Measurements from ENCODE around the gene PIAS1.

DNA sequence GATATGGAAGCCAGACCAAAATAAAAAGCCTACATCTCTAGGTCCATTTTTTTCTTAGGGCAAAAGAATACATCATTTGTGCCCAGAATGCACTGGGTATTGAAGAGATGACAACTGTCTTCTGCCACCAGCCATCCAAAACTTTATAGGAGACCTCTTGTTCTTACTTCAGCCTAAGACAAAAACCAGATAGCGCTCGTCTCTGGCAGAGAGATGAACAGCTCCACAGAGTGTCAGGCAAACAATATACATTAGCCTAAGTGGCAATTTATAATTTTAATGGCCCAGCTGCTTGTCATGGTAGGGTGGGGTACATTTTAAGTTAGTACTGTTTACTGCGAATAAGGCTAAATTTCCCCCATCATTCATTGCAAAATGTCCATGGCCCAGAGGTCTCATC is 38.9 kb upstream of the PIAS1 start:
- TF ChIP-seq, protein P1, sequence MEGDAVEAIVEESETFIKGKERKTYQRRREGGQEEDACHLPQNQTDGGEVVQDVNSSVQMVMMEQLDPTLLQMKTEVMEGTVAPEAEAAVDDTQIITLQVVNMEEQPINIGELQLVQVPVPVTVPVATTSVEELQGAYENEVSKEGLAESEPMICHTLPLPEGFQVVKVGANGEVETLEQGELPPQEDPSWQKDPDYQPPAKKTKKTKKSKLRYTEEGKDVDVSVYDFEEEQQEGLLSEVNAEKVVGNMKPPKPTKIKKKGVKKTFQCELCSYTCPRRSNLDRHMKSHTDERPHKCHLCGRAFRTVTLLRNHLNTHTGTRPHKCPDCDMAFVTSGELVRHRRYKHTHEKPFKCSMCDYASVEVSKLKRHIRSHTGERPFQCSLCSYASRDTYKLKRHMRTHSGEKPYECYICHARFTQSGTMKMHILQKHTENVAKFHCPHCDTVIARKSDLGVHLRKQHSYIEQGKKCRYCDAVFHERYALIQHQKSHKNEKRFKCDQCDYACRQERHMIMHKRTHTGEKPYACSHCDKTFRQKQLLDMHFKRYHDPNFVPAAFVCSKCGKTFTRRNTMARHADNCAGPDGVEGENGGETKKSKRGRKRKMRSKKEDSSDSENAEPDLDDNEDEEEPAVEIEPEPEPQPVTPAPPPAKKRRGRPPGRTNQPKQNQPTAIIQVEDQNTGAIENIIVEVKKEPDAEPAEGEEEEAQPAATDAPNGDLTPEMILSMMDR (conservative IDR thresholded peaks at IDR 0.05 in 1 of 2, IDR thresholded peaks at IDR 0.05 in 1 of 2; ENCODE audit: extremely low read depth in 1 of 2, insufficient read depth in 1 of 2, low read depth in 1 of 2, low read length in 2 of 2) = no peak
- TF ChIP-seq EZH2 (IDR thresholded peaks at IDR 0.05; ENCODE audit: borderline replicate concordance, low read length) = no peak
